Stimulated activated CD8-positive, alpha-beta memory T cell treated with anti-CD3 and anti-CD28 coated beads, Interleukin-7, amount 100 ng/mL, for 1 hour (primary cell): ENCODE data around the gene COPE.

Experiments
- DNase-seq, 2 donors: peaks; one replicate each; pipeline ENCODE4 v3.0.0-alpha.2; 2020; ENCODE audit warnings: low read depth in 2 of 2

Gene COPE

GRCh38 chr19:18867751-18868150 lies 51.4 kb downstream of the COPE start:
- no peak for DNase-seq

GRCh38 chr19:18867199-18867598 lies 52.0 kb downstream of the COPE start:
- no peak for DNase-seq

GRCh38 chr19:18866800-18867123 lies 52.4 kb downstream of the COPE start:
- no peak for DNase-seq

GRCh38 chr19:18865973-18866799 lies 53.0 kb downstream of the COPE start:
- DNase-seq = peak; percentile 16 to 27

GRCh38 chr19:18865106-18865972 lies 53.8 kb downstream of the COPE start:
- DNase-seq = no peak

- DNase-seq = no peak
Observed at GRCh38 chr19:18863843-18864362, 55.3 kb downstream of the COPE start.

GRCh38 chr19:18862976-18863842 lies 56.0 kb downstream of the COPE start:
- DNase-seq = no peak

GRCh38 chr19:18861917-18862316 lies 57.3 kb downstream of the COPE start:
- no peak for DNase-seq

GRCh38 chr19:18861235-18861634 lies 58.0 kb downstream of the COPE start:
- DNase-seq = no peak

GRCh38 chr19:18860725-18861124 lies 58.5 kb downstream of the COPE start:
- no peak for DNase-seq

GRCh38 chr19:18860302-18860700 lies 58.9 kb downstream of the COPE start:
- no peak for DNase-seq

GRCh38 chr19:18859676-18860301 lies 59.4 kb downstream of the COPE start:
- DNase-seq = no peak

- DNase-seq = no peak
Observed at GRCh38 chr19:18858906-18859646, 60.1 kb downstream of the COPE start.

GRCh38 chr19:18857223-18857622 lies 62.0 kb downstream of the COPE start:
- no peak for DNase-seq

GRCh38 chr19:18856385-18857126 lies 62.6 kb downstream of the COPE start:
- no peak for DNase-seq

- DNase-seq = no peak
Observed at GRCh38 chr19:18855647-18856384, 63.4 kb downstream of the COPE start.

- no peak for DNase-seq
Observed at GRCh38 chr19:18854982-18855381, 64.2 kb downstream of the COPE start.

- no peak for DNase-seq
Observed at GRCh38 chr19:18853755-18854427, 65.3 kb downstream of the COPE start.

GRCh38 chr19:18852648-18853047 lies 66.5 kb downstream of the COPE start:
- DNase-seq = no peak
